Ishikawa (cell line): ENCODE results near the gene ERC1.

Source experiments
- CEBPB ChIP-seq: IDR thresholded peaks from 2 replicates; pipeline ENCODE4 v1.6.1; 2012
- CREB1 ChIP-seq: IDR thresholded peaks from 2 replicates; pipeline ENCODE4 v1.6.1; 2012; ENCODE audit warnings: low read depth
- EGR1 ChIP-seq: IDR thresholded peaks from 2 replicates; pipeline ENCODE4 v1.6.1; 2012
- EP300 ChIP-seq: IDR thresholded peaks from 2 replicates; pipeline ENCODE4 v1.6.1; 2012; ENCODE audit warnings: borderline replicate concordance
- FOXM1 ChIP-seq: IDR thresholded peaks from 2 replicates; pipeline ENCODE4 v1.6.1; 2012; ENCODE audit warnings: low read depth, borderline replicate concordance
- MAX ChIP-seq: IDR thresholded peaks from 2 replicates; pipeline ENCODE4 v1.6.1; 2012
- NFIC ChIP-seq: IDR thresholded peaks from 2 replicates; pipeline ENCODE4 v1.6.1; 2012
- RAD21 ChIP-seq: IDR thresholded peaks from 2 replicates; pipeline ENCODE4 v1.6.1; 2012; ENCODE audit warnings: low read depth
- REST ChIP-seq: IDR thresholded peaks from 2 replicates; pipeline ENCODE4 v1.6.1; 2012; ENCODE audit warnings: low read depth, mild to moderate bottlenecking
- TAF1 ChIP-seq: IDR thresholded peaks from 2 replicates; pipeline ENCODE4 v1.6.1; 2012; ENCODE audit warnings: low read depth, mild to moderate bottlenecking
- TCF12 ChIP-seq: IDR thresholded peaks from 2 replicates; pipeline ENCODE4 v1.6.1; 2012; ENCODE audit warnings: low read depth
- TEAD4 ChIP-seq: IDR thresholded peaks from 2 replicates; pipeline ENCODE4 v1.6.1; 2012
- USF1 ChIP-seq: IDR thresholded peaks from 2 replicates; pipeline ENCODE4 v1.6.1; 2012
- YY1 ChIP-seq: IDR thresholded peaks from 2 replicates; pipeline ENCODE4 v1.6.1; 2012; ENCODE audit warnings: low read depth
- ZBTB7A ChIP-seq: IDR thresholded peaks from 2 replicates; pipeline ENCODE4 v1.6.1; 2012; ENCODE audit warnings: low read depth

Gene ERC1

GRCh38 chr12:1050059-1050707 is 59.2 kb downstream of the ERC1 start:
- TF ChIP-seq TCF12 (no peak), NFIC (no peak), EGR1 (no peak), YY1 (no peak), CREB1 (no peak), RAD21 (no peak), REST (no peak), MAX (no peak), TEAD4 (no peak), ZBTB7A (no peak), FOXM1 (no peak), EP300 (no peak)

GRCh38 chr12:1053690-1054089 is 62.7 kb downstream of the ERC1 start:
- no peak for TF ChIP-seq TEAD4
- TF ChIP-seq EGR1: no peak
- no peak for TF ChIP-seq NFIC
- no peak for TF ChIP-seq TCF12
- no peak for TF ChIP-seq REST
- no peak for TF ChIP-seq CEBPB
- TF ChIP-seq YY1: no peak

- no peak for TF ChIP-seq EGR1
Measured at GRCh38 chr12:1054117-1054870, 63.3 kb downstream of the ERC1 start.

GRCh38 chr12:1056390-1056789 is 65.4 kb downstream of the ERC1 start:
- TF ChIP-seq RAD21 (no peak), CEBPB (no peak), NFIC (no peak), TEAD4 (no peak), ZBTB7A (no peak), USF1 (no peak), TAF1 (no peak), EGR1 (no peak), TCF12 (no peak), REST (no peak), MAX (no peak), FOXM1 (no peak), CREB1 (no peak), EP300 (no peak)

- TF ChIP-seq REST: no peak
- no peak for TF ChIP-seq TAF1
- TF ChIP-seq ZBTB7A: no peak
- TF ChIP-seq TCF12: no peak
- no peak for TF ChIP-seq USF1
- no peak for TF ChIP-seq EGR1
Measured at GRCh38 chr12:1058423-1058822, 67.4 kb downstream of the ERC1 start.
